Measurements from ENCODE around the gene DNASE1L1.
A peak's percentile ranks its signal among the peaks of the same experiment; 100 is the strongest.

The DNASE1L1 gene

GRCh38 chrX:154430916-154431315 is 21.9 kb upstream of the DNASE1L1 start:
- no peak for TF ChIP-seq EZH2 (optimal IDR thresholded peaks at IDR 0.05; ENCODE audit: low read depth, low read length)
- no peak for TF ChIP-seq CTCF (IDR thresholded peaks at IDR 0.05; ENCODE audit: low read length)
- TF ChIP-seq EZH2phosphoT487 (IDR thresholded peaks at IDR 0.05; ENCODE audit: low read length) = no peak
- no peak overlapping the region for H3K4me3 ChIP-seq (ENCODE audit: low read length)
- H3F3A ChIP-seq (ENCODE audit: insufficient read depth, low read length) = no peaks in the 10 kb centered on the region
- H3K4me2 ChIP-seq (ENCODE audit: low read depth, low read length) = no peak overlapping the region
- no peak overlapping the region for H2AFZ ChIP-seq (ENCODE audit: low read length)
- no peak overlapping the region for H3K9ac ChIP-seq (ENCODE audit: low read length)
- H3K27me3 ChIP-seq (replicated peaks; ENCODE audit: insufficient read depth, low read length) = no peaks in the 10 kb centered on the region
- no peaks in the 10 kb centered on the region for H4K20me1 ChIP-seq (ENCODE audit: insufficient read depth, low read length)
- no peaks in the 10 kb centered on the region for H3K4me1 ChIP-seq (ENCODE audit: low read length)
- no peaks in the 10 kb centered on the region for H3K9me3 ChIP-seq (replicated peaks; ENCODE audit: insufficient read depth, low read length)
- no peaks in the 10 kb centered on the region for H3K9me2 ChIP-seq (replicated peaks; ENCODE audit: insufficient read depth, low read length)
- H3K36me3 ChIP-seq (replicated peaks; ENCODE audit: insufficient read depth, low read length) = no peaks in the 10 kb centered on the region
- DNase-seq = no peak
- no peak overlapping the region for H3K27ac ChIP-seq (ENCODE audit: low read length)
- H3K79me2 ChIP-seq (ENCODE audit: low read length) = peaks cover 24% of the 10 kb centered on the region

- no peak for TF ChIP-seq EZH2phosphoT487 (IDR thresholded peaks at IDR 0.05; ENCODE audit: low read length)
- no peak for TF ChIP-seq EZH2 (optimal IDR thresholded peaks at IDR 0.05; ENCODE audit: low read depth, low read length)
- TF ChIP-seq CTCF (IDR thresholded peaks at IDR 0.05; ENCODE audit: low read length) = no peak
- no peaks in the 10 kb centered on the region for H3K9me2 ChIP-seq (replicated peaks; ENCODE audit: insufficient read depth, low read length)
- no peak overlapping the region for H2AFZ ChIP-seq (ENCODE audit: low read length)
- DNase-seq = no peak
- H3K9ac ChIP-seq (ENCODE audit: low read length) = no peak overlapping the region
- H4K20me1 ChIP-seq (ENCODE audit: insufficient read depth, low read length) = no peaks in the 10 kb centered on the region
- H3K27ac ChIP-seq (ENCODE audit: low read length) = no peak overlapping the region
- no peaks in the 10 kb centered on the region for H3F3A ChIP-seq (ENCODE audit: insufficient read depth, low read length)
- peaks cover 24% of the 10 kb centered on the region for H3K79me2 ChIP-seq (ENCODE audit: low read length)
- no peak overlapping the region for H3K4me3 ChIP-seq (ENCODE audit: low read length)
- H3K36me3 ChIP-seq (replicated peaks; ENCODE audit: insufficient read depth, low read length) = no peaks in the 10 kb centered on the region
- no peak overlapping the region for H3K4me2 ChIP-seq (ENCODE audit: low read depth, low read length)
- H3K27me3 ChIP-seq (replicated peaks; ENCODE audit: insufficient read depth, low read length) = no peaks in the 10 kb centered on the region
- H3K4me1 ChIP-seq (ENCODE audit: low read length) = no peaks in the 10 kb centered on the region
- H3K9me3 ChIP-seq (replicated peaks; ENCODE audit: insufficient read depth, low read length) = no peaks in the 10 kb centered on the region
These were observed 21.4 kb upstream of the DNASE1L1 start for GRCh38 chrX:154430479-154430878.

- Histone ChIP-seq H3K4me3 (ENCODE audit: low read length) (peak overlapping the region; percentile 73), H3F3A (ENCODE audit: insufficient read depth, low read length) (no peaks in the 10 kb centered on the region), H2AFZ (ENCODE audit: low read length) (no peak overlapping the region), H3K9me3 (replicated peaks; ENCODE audit: insufficient read depth, low read length) (no peaks in the 10 kb centered on the region), H3K4me1 (ENCODE audit: low read length) (no peaks in the 10 kb centered on the region), H3K36me3 (replicated peaks; ENCODE audit: insufficient read depth, low read length) (no peaks in the 10 kb centered on the region), H3K27me3 (replicated peaks; ENCODE audit: insufficient read depth, low read length) (no peaks in the 10 kb centered on the region), H3K4me2 (ENCODE audit: low read depth, low read length) (peak overlapping the region; percentile 91; the same call in 1 of the 2 replicates), H3K9me2 (replicated peaks; ENCODE audit: insufficient read depth, low read length) (no peaks in the 10 kb centered on the region), H3K27ac (ENCODE audit: low read length) (no peak overlapping the region), H3K79me2 (ENCODE audit: low read length) (peaks cover 24% of the 10 kb centered on the region), H4K20me1 (ENCODE audit: insufficient read depth, low read length) (no peaks in the 10 kb centered on the region), H3K9ac (ENCODE audit: low read length) (no peak overlapping the region)
- DNase-seq = no peak
- TF ChIP-seq CTCF (IDR thresholded peaks at IDR 0.05; ENCODE audit: low read length) = no peak
- TF ChIP-seq EZH2phosphoT487 (IDR thresholded peaks at IDR 0.05; ENCODE audit: low read length) = no peak
- TF ChIP-seq EZH2 (optimal IDR thresholded peaks at IDR 0.05; ENCODE audit: low read depth, low read length) = no peak
These were observed 20.7 kb upstream of the DNASE1L1 start for GRCh38 chrX:154429711-154430110.

All from MM.1S (cell line).